HG03159 (cell line): ENCODE data around the gene TFIP11.

Experiments
- ATAC-seq: cut with Tn5 transposase; IDR thresholded peaks from one replicate; pipeline ENCODE4 v1.9.1; 2021; ENCODE audit warnings: mild to moderate bottlenecking, moderate library complexity; ENCODE audit not compliant: unreplicated experiment

The TFIP11 gene

GRCh38 chr22:26512149-26512793 lies at the start of gene TFIP11:
Gene TFIP11, minus strand, starts transcription at chr22:26512473. Its CDS starts 2,201 bp downstream, at chr22:26510272.
- peak; percentile 96 for ATAC-seq

GRCh38 chr22:26561756-26562417 lies 49.6 kb upstream of the TFIP11 start:
- ATAC-seq = no peak

- no peak for ATAC-seq
Measured at GRCh38 chr22:26559961-26560575, 47.8 kb upstream of the TFIP11 start.

GRCh38 chr22:26558248-26558895 lies 46.1 kb upstream of the TFIP11 start:
- ATAC-seq = no peak

GRCh38 chr22:26556904-26557303 lies 44.6 kb upstream of the TFIP11 start:
- no peak for ATAC-seq

- ATAC-seq = no peak
Measured at GRCh38 chr22:26555478-26555877, 43.2 kb upstream of the TFIP11 start.

- ATAC-seq = no peak
Measured at GRCh38 chr22:26554956-26555355, 42.7 kb upstream of the TFIP11 start.

- ATAC-seq = no peak
Measured at GRCh38 chr22:26553056-26553752, 40.9 kb upstream of the TFIP11 start.

- ATAC-seq = no peak
Measured at GRCh38 chr22:26552466-26552865, 40.2 kb upstream of the TFIP11 start.

- ATAC-seq = no peak
Measured at GRCh38 chr22:26551568-26551967, 39.3 kb upstream of the TFIP11 start.

- ATAC-seq = no peak
Measured at GRCh38 chr22:26550498-26551033, 38.3 kb upstream of the TFIP11 start.

- ATAC-seq = no peak
Measured at GRCh38 chr22:26549902-26550497, 37.7 kb upstream of the TFIP11 start.

GRCh38 chr22:26548984-26549383 lies 36.7 kb upstream of the TFIP11 start:
- no peak for ATAC-seq

GRCh38 chr22:26548303-26548702 lies 36.0 kb upstream of the TFIP11 start:
- ATAC-seq = no peak

GRCh38 chr22:26547837-26548236 lies 35.6 kb upstream of the TFIP11 start:
- no peak for ATAC-seq

GRCh38 chr22:26547426-26547825 lies 35.2 kb upstream of the TFIP11 start:
- no peak for ATAC-seq

GRCh38 chr22:26546282-26546681 lies 34.0 kb upstream of the TFIP11 start:
- ATAC-seq = no peak

- no peak for ATAC-seq
Measured at GRCh38 chr22:26545827-26546226, 33.6 kb upstream of the TFIP11 start.

GRCh38 chr22:26545385-26545784 lies 33.1 kb upstream of the TFIP11 start:
- ATAC-seq = no peak

- no peak for ATAC-seq
Measured at GRCh38 chr22:26544489-26544888, 32.2 kb upstream of the TFIP11 start.
